RPMI8226 (cell line): ENCODE results near the gene SPANXB1.
"Not testable (repeated sequence)": the region's sequence is repeated elsewhere in the genome, so short reads cannot be mapped to it uniquely, and the experiment has no call there.

Experiments
- DNase-seq: peaks from one replicate; pipeline ENCODE4 v3.0.0-alpha.2; 2015

Gene SPANXB1, protein sequence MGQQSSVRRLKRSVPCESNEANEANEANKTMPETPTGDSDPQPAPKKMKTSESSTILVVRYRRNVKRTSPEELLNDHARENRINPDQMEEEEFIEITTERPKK

DNA sequence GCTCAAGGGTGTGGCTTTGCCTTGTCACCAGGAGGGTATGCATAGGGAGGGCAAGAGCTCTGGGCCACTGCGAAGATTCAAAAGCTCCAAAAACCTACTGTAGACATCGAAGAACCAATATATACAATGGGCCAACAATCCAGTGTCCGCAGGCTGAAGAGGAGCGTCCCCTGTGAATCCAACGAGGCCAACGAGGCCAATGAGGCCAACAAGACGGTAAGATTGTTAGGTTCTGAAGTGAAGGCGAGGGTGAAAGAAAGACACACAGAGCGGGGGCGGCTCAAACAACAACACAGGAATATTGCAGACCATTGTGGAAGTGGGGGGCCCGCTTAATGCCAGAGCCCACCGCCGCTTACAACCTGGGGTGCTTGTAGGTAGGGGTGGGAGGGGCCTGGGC is at the start of gene SPANXB1:
TSS of gene SPANXB1 (plus strand) at position 27 of the 400 bp plus-strand sequence. CDS start at position 127, 100 bp downstream.
- DNase-seq, result not testable (repeated sequence)

DNA sequence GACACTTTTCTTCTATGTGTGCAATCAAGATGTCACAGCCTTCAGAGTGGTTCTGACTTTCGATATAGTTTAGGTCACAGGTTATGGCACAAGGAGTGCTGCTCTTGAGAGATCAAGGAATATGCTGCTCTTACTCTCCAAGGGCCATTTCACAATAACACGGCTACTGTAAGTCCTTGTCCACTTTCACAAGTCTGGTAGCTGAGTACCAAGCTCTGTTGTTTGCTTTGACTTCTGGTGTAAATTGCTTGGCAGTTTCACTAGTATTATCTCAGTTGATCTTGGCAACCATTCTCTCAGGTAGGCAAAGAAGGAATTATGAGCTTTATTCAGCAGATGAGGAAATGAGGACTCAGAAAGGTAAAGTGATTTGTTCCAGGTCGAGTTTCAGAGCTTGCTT is 35.4 kb upstream of the SPANXB1 start:
- DNase-seq, result no peak

DNA sequence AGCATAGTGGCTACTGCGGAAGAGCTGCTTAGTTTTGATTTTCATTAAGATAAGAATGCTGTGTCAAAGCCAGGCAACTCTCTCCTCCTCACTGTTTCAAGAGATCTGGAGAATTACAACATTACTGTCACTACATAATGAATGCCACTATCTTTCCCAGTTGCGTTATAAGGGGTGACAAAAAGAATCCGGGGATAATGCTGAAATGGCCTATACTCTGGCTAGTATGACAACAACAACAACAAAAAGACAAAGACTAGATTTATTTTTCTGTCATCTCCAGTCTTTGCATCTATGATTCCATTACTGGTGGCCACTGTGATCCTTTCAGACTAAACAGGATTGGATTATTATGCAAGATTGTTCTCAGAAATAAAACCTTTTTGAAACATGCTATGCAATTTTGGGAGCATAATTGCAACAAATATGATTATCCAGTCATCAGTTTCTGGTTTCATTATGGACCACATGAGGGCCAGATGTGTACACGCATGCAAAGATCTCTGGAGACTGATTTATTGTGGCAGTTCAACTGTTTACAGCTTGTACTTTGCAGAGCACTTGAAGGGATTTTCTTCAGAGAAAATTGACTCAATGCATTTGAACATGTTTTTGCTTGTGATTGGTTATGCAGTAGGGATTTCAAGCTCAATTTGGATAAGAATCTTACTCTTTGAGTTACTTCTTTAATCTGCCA is 31.1 kb upstream of the SPANXB1 start:
- DNase-seq, result no peak

DNA sequence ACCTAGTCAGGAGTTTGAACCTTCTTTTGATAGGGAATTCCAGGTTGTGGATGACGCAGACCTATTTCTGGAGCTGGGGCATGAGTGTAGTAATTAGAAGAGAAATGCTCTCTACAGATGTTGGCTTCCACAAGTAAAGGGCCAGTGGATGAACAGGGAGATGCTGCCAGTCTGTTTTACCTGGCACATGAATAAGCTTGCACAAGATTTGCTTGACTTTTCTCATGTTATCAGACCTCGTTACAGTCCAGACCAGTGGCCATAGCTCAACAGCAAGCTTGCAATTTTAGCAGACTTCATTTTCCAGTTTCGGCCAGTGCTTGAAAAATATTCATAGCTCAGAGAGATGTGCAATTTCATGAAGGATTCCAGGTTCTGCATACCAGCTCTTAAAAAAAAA is 26.9 kb upstream of the SPANXB1 start:
- no peak for DNase-seq

DNA sequence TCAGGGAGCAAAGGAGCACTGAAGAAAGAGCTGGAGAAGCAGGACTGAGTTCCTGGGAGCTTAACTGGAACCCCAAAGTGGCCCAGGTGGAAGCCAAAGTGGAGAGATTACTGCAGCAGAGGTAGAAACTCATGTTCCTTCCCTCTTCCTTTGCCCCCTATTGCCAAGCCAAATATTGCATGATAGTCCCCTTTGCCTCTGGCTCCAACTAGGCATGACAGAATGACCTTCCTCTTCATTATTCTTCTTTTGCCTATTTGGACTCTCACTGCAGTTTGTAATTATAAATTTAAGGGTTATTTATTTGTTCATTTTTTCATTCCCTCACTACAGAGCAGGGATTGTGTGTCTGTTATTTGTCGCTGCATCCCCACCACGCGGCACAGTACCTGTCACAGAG is 22.1 kb upstream of the SPANXB1 start:
- no peak for DNase-seq

- no peak for DNase-seq
Observed at GRCh38 chrX:140983730-140984129, 18.7 kb upstream of the SPANXB1 start.

DNA sequence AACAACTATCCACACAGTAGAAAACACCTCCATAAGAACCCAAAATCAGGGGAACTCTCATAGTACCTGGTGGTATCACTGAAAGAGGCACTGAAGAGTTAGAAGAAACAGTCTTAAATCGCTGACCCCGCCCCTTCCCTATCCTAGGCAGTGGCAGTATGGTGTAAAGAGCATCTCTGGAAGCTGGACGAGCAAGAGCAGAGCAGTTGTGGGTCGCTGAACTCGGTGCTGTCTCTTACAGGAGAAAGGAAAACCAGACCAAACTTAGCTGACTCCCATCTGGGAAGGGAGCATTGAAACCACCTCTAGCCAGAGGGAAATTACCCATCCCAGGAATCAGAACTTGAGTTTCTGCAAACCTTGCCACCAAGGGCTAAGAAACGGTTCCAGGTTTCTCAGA is 2.8 kb downstream of the SPANXB1 start:
- DNase-seq, result not testable (repeated sequence)

DNA sequence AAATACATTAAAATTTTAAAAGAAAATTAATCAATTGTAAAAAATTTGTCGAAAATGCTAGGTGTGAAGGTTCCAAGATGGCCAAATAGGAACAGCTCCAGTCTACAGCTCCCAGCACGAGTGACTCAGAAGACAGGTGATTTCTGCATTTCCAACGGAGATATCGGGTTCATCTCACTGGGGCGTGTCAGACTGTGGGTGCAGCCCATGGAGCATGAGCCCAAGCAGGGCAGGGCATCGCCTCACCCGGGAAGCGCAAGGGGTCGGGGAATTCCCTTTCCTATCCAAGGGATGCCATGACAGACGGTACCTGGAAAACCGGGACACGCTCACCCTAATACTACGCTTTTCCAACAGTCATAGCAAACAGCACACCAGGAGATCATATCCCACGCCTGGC is 41.9 kb downstream of the SPANXB1 start:
- DNase-seq, result not testable (repeated sequence)

DNA sequence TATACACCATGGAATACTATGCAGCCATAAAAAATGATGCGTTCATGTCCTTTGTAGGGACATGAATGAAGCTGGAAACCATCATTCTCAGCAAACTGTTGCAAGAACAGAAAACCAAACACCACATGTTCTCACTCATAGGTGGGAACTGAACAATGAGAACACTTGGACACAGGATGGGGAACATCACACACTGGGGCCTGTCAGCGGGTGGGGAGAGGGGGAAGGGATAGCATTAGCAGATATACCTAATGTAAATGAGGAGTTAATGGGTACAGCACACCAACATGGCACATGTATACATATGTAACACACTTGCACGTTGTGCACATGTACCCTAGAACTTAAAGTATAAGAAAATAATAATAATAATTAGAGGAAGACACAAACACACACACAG is 47.5 kb downstream of the SPANXB1 start:
- DNase-seq, result not testable (repeated sequence)

DNA sequence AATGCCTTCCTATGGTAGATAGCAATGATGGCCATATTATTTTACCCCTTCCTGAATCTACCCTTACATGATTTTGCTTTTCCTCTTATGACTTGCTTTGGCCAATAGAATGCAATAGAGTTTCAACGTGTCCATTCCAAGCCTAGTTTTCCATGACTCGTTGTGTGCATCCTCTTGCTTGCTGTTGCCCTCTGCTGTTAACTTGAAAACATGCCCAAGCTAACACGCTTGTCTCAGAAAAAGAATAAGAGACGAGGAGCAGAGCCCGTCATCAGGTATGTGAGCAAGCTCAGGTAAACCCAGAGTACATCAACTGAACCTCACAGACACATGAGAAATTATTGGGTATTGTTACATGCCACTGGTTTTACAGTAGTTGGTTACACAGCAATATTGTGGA is 49.7 kb downstream of the SPANXB1 start:
- DNase-seq, result peak; percentile 4
